Lower lobe of right lung (tissue), 2 donors: ENCODE data around the gene SOX5. TPM values are rescaled to one million over a fixed set of nuclear protein-coding genes. Genes with fewer than 3 reads are reported as not detected.

ENCODE experiments used
- ATAC-seq, 2 donors: fragments of 200-7000 bp; cut with Tn5 transposase; one replicate each; pipeline ENCODE4 v1.9.1; 2020 to 2022; ENCODE audit warnings: mild to moderate bottlenecking in 2 of 2, moderate library complexity in 2 of 2
- DNase-seq: peaks from one replicate; pipeline ENCODE4 v3.0.0-alpha.2; 2020
- H3K27ac ChIP-seq: fragments of 200-600 bp; one replicate; pipeline ENCODE4 v1.8.0; 2022
- H3K27me3 ChIP-seq: fragments of 200-600 bp; one replicate; pipeline ENCODE4 v1.8.0; 2022; ENCODE audit warnings: low read depth
- H3K36me3 ChIP-seq: fragments of 200-600 bp; one replicate; pipeline ENCODE4 v1.8.0; 2022; ENCODE audit warnings: mild to moderate bottlenecking
- H3K4me1 ChIP-seq: fragments of 200-600 bp; one replicate; pipeline ENCODE4 v1.8.0; 2022
- H3K4me3 ChIP-seq: fragments of 200-600 bp; one replicate; pipeline ENCODE4 v1.8.0; 2022; ENCODE audit warnings: mild to moderate bottlenecking
- H3K9me3 ChIP-seq: fragments of 200-600 bp; one replicate; pipeline ENCODE4 v1.8.0; 2022
- intact Hi-C: fragments of 100-400 bp; cut with DNase I; formaldehyde crosslinking; loops from one replicate; pipeline ENCODE4 v1.11.0; 2022
- total RNA-seq: library from RNA; stranded (reverse); fragmentation: NEBNext Ultra II Directional; extraction: Animal tissue kit (Norgen Biotek cat#: 25700); gene quantifications from one replicate; pipeline ENCODE4 v1.2.1, GENCODE V29; 2021
- TF ChIP-seq, protein P1 (sequence below): fragments of 200-600 bp; IDR thresholded peaks from one replicate; pipeline ENCODE4 v1.8.0; 2022; ENCODE audit warnings: antibody characterized with exemption, mild to moderate bottlenecking
- donor health status: DM: no; HTN: yes; CAD: no; lungs with severe emphysema.

The SOX5 gene
- total RNA-seq, 1 donor from 2014 or later, result 14.0 TPM

DNA sequence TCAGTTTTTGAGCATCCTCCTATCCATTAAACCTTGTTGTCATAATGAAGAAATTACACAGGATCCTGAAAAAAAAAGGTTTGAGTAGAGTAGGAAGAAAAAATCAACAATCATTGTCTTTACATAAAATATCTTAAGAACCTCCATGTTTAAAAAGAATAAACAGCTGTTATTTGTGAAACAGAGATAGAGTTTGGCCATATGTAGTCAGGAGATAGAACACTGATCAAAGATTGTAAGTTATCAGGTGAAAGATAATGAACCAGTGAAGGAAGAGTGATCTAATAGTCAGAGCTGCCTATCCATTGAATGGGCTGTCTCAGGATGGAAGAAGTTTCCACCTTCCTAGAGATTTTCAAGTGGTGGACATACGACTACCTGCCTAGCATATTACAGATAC is 397.1 kb downstream of the SOX5 start:
- no peaks in the 10 kb centered on the region for H3K27me3 ChIP-seq
- ATAC-seq, result no peak
- intact Hi-C loops, result no loop called here
- TF ChIP-seq, protein P1, sequence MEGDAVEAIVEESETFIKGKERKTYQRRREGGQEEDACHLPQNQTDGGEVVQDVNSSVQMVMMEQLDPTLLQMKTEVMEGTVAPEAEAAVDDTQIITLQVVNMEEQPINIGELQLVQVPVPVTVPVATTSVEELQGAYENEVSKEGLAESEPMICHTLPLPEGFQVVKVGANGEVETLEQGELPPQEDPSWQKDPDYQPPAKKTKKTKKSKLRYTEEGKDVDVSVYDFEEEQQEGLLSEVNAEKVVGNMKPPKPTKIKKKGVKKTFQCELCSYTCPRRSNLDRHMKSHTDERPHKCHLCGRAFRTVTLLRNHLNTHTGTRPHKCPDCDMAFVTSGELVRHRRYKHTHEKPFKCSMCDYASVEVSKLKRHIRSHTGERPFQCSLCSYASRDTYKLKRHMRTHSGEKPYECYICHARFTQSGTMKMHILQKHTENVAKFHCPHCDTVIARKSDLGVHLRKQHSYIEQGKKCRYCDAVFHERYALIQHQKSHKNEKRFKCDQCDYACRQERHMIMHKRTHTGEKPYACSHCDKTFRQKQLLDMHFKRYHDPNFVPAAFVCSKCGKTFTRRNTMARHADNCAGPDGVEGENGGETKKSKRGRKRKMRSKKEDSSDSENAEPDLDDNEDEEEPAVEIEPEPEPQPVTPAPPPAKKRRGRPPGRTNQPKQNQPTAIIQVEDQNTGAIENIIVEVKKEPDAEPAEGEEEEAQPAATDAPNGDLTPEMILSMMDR, result no peak
- no peaks in the 10 kb centered on the region for H3K9me3 ChIP-seq
- no peak for DNase-seq
- H3K36me3 ChIP-seq, result no peaks in the 10 kb centered on the region
- no peak overlapping the region for H3K27ac ChIP-seq
- no peaks in the 10 kb centered on the region for H3K4me1 ChIP-seq
- H3K4me3 ChIP-seq, result no peak overlapping the region

DNA sequence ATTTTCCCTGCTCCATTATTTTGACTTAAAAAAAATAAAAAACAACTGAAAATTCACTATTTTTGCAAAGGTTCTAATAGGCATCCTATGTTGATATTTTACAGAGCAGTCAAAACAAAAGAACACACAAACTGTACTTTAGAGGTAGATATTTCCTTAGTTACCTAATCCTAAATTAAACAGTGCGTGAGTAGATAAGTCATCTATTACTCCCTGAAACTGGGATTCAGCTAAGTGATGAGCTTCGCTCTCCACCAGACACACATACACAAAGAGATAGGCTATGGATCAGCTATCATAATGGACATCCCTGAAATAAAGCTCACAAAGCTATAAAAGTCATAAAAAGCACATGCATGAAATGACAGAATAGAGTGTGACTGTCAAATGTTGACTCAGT is 398.7 kb downstream of the SOX5 start:
- DNase-seq, result no peak
- TF ChIP-seq, protein P1, result no peak
- ATAC-seq, result no peak
- intact Hi-C loops, result no loop called here
- Histone ChIP-seq H3K9me3 (no peaks in the 10 kb centered on the region), H3K27ac (no peak overlapping the region), H3K27me3 (no peaks in the 10 kb centered on the region), H3K36me3 (no peaks in the 10 kb centered on the region), H3K4me3 (no peak overlapping the region), H3K4me1 (no peaks in the 10 kb centered on the region)

DNA sequence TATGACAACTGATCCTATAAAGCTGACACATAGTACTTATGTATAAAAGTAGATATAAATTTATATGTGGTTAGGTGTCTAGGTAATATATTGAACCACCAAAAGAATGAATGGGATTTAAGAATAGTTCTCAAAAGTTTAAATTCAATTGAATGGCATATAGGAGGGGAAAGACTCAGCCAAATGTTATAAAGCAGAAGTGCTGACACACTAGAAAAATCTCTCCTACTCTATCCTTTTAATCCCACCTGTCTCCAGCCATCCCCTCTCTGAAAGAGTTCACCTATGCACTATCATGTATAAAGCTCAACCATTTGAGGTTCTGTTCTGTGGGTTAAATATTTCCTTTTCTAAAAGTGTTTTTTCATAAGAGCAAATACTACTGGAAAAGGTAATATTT is 400.7 kb downstream of the SOX5 start:
- Histone ChIP-seq H3K36me3 (no peaks in the 10 kb centered on the region), H3K27ac (no peak overlapping the region), H3K4me3 (no peak overlapping the region), H3K4me1 (no peaks in the 10 kb centered on the region), H3K27me3 (no peaks in the 10 kb centered on the region), H3K9me3 (no peaks in the 10 kb centered on the region)
- DNase-seq, result no peak
- intact Hi-C loops, result no loop called here
- TF ChIP-seq, protein P1, result no peak
- no peak for ATAC-seq

DNA sequence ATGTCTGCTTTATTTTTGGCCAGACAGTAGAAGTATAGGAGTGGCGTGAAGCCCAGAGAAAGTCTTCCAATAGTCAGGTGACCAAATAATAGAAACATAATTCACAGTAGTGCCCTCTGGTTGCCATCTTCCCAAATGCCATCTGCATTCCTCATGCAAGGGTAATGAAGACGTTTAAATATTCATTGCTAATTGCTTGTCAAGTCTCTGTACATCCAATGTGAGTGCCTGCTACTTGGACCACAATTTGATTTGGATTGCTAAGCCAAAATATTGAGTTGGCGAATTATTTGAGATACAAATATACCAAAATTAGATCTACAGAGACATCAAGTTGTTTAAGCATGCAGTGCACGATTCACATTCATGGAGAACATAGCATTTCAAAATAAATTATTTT is 402.7 kb downstream of the SOX5 start:
- H3K27ac ChIP-seq, result no peak overlapping the region
- no peaks in the 10 kb centered on the region for H3K9me3 ChIP-seq
- TF ChIP-seq, protein P1, result no peak
- no peaks in the 10 kb centered on the region for H3K27me3 ChIP-seq
- H3K4me3 ChIP-seq, result no peak overlapping the region
- no peaks in the 10 kb centered on the region for H3K36me3 ChIP-seq
- H3K4me1 ChIP-seq, result no peaks in the 10 kb centered on the region
- ATAC-seq (no peak), DNase-seq (no peak)
- intact Hi-C loops, result no loop called here

DNA sequence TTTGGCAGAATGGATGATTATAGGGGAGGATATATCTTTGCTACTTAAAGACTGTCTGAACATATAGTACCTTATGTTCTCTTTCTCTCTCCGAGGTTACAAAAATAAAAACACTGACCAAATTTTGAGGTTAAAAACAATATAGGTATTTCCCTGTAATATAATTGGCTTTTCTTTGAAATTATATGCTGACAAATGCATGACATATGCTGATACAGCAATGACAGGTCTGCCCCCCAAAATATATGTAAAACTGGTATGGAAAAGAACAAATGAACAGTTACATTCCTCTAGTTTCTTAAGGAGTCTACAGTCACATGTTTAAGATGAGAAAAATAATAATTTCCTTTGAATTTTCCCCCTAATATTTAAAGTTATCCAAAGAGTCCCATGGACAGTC is 405.7 kb downstream of the SOX5 start:
- Histone ChIP-seq H3K36me3 (no peaks in the 10 kb centered on the region), H3K9me3 (no peaks in the 10 kb centered on the region), H3K27ac (no peak overlapping the region), H3K4me1 (no peaks in the 10 kb centered on the region), H3K4me3 (no peak overlapping the region), H3K27me3 (no peaks in the 10 kb centered on the region)
- TF ChIP-seq, protein P1, result no peak
- ATAC-seq, result no peak
- intact Hi-C loops, result no loop called here
- DNase-seq, result no peak

DNA sequence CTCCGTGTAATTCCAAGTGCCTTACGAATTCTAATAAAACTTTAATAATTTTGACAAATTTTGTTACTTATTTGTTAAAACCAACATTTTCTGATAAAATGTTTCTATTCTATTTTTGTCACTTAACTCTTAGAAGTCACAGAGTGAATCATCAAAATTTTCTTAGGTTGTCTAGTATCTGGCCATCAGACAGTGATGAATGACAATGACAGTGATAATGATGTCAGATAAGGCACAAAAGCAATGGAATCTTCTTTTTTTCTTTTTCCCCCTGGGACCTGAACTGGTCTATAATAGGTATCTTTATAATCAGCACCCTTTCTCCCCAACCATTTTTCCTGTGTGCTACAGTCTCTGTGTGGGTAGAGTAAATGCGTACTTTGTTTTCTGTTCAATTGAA is 407.3 kb downstream of the SOX5 start:
- Histone ChIP-seq H3K27ac (no peak overlapping the region), H3K4me1 (no peaks in the 10 kb centered on the region), H3K36me3 (no peaks in the 10 kb centered on the region), H3K4me3 (no peak overlapping the region), H3K27me3 (no peaks in the 10 kb centered on the region), H3K9me3 (no peaks in the 10 kb centered on the region)
- DNase-seq (no peak), ATAC-seq (no peak)
- TF ChIP-seq, protein P1, result no peak
- intact Hi-C loops, result no loop called here
